HepG2 (cell line): ENCODE measurements around the gene TTLL1. TPM values are rescaled to one million over a fixed set of nuclear protein-coding genes. Genes with fewer than 3 reads are reported as not detected.

Source experiments
- ATAC-seq: fragments of 200-7000 bp; cut with Tn5 transposase; 3 replicates; pipeline ENCODE4 v1.9.1; 2020; ENCODE audit warnings: mild to moderate bottlenecking, moderate library complexity
- BruUV-seq: library from RNA; stranded (reverse); fragments of 400-500 nt; replicated peaks from 2 replicates; lab custom pipeline; 2021; lab: Mats Ljungman, UMichigan
- CTCF ChIA-PET: fragments of 300-600 bp; formaldehyde crosslinking; extraction: SDS; loops from one replicate; lab custom pipeline; 2021; ENCODE audit warnings: low total read pairs, inconsistent platforms, low intra/inter-chr PET ratio; lab: Yijun Ruan, JAX
- POLR2A ChIA-PET: fragments of 350-600 bp; sonication (Branson Sonifier 250); formaldehyde crosslinking; loops from one replicate; lab custom pipeline; 2020; ENCODE audit warnings: antibody characterized with exemption, inconsistent platforms; lab: Yijun Ruan, JAX
- DNase-seq: peaks from one replicate; pipeline ENCODE4 v3.0.0-alpha.2; 2015; ENCODE audit warnings: low spot score
- FAIRE-seq: peaks from 3 replicates; lab custom pipeline; 2011; peaks lifted over from hg19 to GRCh38; lab: Jason Lieb, UNC
- H2AFZ ChIP-seq: one replicate; pipeline ENCODE4 v1.6.1; 2011; ENCODE audit warnings: low read length, inconsistent platforms
- H3K27ac ChIP-seq: fragments of 300-600 bp; 3 replicates; pipeline ENCODE4 v1.8.0; 2011; ENCODE audit warnings: mixed run types, mild to moderate bottlenecking, mixed read lengths, low read length, inconsistent platforms; ENCODE audit not compliant: insufficient read depth; ENCODE audit errors: extremely low read length
- H3K27me3 ChIP-seq, 2 experiments: fragments of 200-600 bp in 1 of 2; 2 replicates in 1 of 2; 3 replicates in 1 of 2; pipeline versions ENCODE4 v1.6.0 to v1.8.0; 2011; ENCODE audit warnings: low read length in 2 of 2, mild to moderate bottlenecking in 2 of 2, moderate library complexity in 2 of 2, inconsistent platforms in 1 of 2; ENCODE audit not compliant: insufficient read depth in 2 of 2, control insufficient read depth in 1 of 2
- H3K36me3 ChIP-seq, 2 experiments: fragments of 200-600 bp in 1 of 2; replicated peaks in 1 of 2; 2 replicates in 1 of 2; 3 replicates in 1 of 2; pipeline versions ENCODE4 v1.5.1 to v1.8.0; 2011; ENCODE audit warnings: low read length in 2 of 2, inconsistent platforms in 1 of 2; ENCODE audit not compliant: insufficient read depth in 2 of 2, control insufficient read depth in 1 of 2
- H3K4me1 ChIP-seq: 2 replicates; pipeline ENCODE4 v1.5.1; 2012; ENCODE audit warnings: low read length, inconsistent platforms; ENCODE audit not compliant: insufficient read depth
- H3K4me2 ChIP-seq: 2 replicates; pipeline ENCODE4 v1.6.0; 2011; ENCODE audit warnings: low read depth, low read length, inconsistent platforms
- H3K4me3 ChIP-seq, 3 experiments: fragments of 200-600 bp in 1 of 3; sonication (generic), shearing (Covaris generic) in 1 of 3; replicated peaks in 1 of 3; 2 replicates each; pipeline ENCODE4 v1.5.1; 2011 to 2016; ENCODE audit warnings: low read length in 3 of 3, inconsistent platforms in 2 of 3, low read depth in 2 of 3, mild to moderate bottlenecking in 2 of 3, control low read depth in 1 of 3, mixed read lengths in 1 of 3; ENCODE audit not compliant: insufficient read depth in 1 of 3
- H3K79me2 ChIP-seq: one replicate; pipeline ENCODE4 v1.6.1; 2011; ENCODE audit warnings: low read length, inconsistent platforms; ENCODE audit not compliant: insufficient read depth
- H3K9ac ChIP-seq: 2 replicates; pipeline ENCODE4 v1.6.0; 2011; ENCODE audit warnings: mild to moderate bottlenecking, low read depth, low read length, inconsistent platforms; ENCODE audit not compliant: insufficient read depth
- H3K9me3 ChIP-seq: 2 replicates; pipeline ENCODE4 v1.5.1; 2012; ENCODE audit warnings: mild to moderate bottlenecking, low read length
- H4K20me1 ChIP-seq: 2 replicates; pipeline ENCODE4 v1.6.0; 2011; ENCODE audit warnings: inconsistent platforms, mild to moderate bottlenecking, low read length, moderate library complexity; ENCODE audit not compliant: insufficient read depth
- CC2D1A ChIP-seq: sonication (generic); formaldehyde crosslinking; IDR thresholded peaks from 2 replicates; pipeline ENCODE4 v1.8.1; 2023; ENCODE audit warnings: mild to moderate bottlenecking, missing genetic modification reagents
- EED ChIP-seq: sonication (generic); formaldehyde crosslinking; IDR thresholded peaks from 2 replicates; pipeline ENCODE4 v1.5.0; 2020; ENCODE audit warnings: mild to moderate bottlenecking, missing genetic modification reagents
- EHMT2 ChIP-seq: fragments of 200-600 bp; sonication (generic); IDR thresholded peaks from 2 replicates; pipeline ENCODE4 v1.7.0; 2017; ENCODE audit warnings: antibody characterized with exemption, low read depth, low read length, borderline replicate concordance
- FOSL2 ChIP-seq: sonication (generic); formaldehyde crosslinking; IDR thresholded peaks from 2 replicates; pipeline ENCODE4 v1.4.0; 2020; ENCODE audit warnings: missing genetic modification reagents
- GABPB1 ChIP-seq: IDR thresholded peaks from 2 replicates; pipeline ENCODE4 v1.6.1; 2016; ENCODE audit warnings: mild to moderate bottlenecking, missing genetic modification reagents, moderate library complexity, missing compliant biosample characterization
- ZBTB33 ChIP-seq: sonication (generic); formaldehyde crosslinking; IDR thresholded peaks from 2 replicates; pipeline ENCODE4 v1.4.0; 2020; ENCODE audit warnings: missing genetic modification reagents
- ZFP36L1 ChIP-seq: sonication (generic); formaldehyde crosslinking; IDR thresholded peaks from 2 replicates; pipeline ENCODE4 v1.8.0; 2022; ENCODE audit warnings: mild to moderate bottlenecking, missing genetic modification reagents, moderate library complexity
- ZNF3 ChIP-seq: IDR thresholded peaks from 2 replicates; pipeline ENCODE4 v1.7.0; 2017; ENCODE audit warnings: inconsistent platforms
- ZNF547 ChIP-seq: sonication (generic); formaldehyde crosslinking; IDR thresholded peaks from 2 replicates; pipeline ENCODE4 v1.5.1; 2020; ENCODE audit warnings: mild to moderate bottlenecking, missing genetic modification reagents
- ZNF574 ChIP-seq: sonication (generic); formaldehyde crosslinking; IDR thresholded peaks from 2 replicates; pipeline ENCODE4 v1.4.0; 2020; ENCODE audit warnings: missing genetic modification reagents
- WGBS: methylation state at CpG from one replicate; pipeline ENCODE4 v1.1.6; 2017; ENCODE audit warnings: low lambda C conversion rate; 5-methylcytosine and 5-hydroxymethylcytosine counted together
- in situ Hi-C: cut with HindIII; loops from 2 replicates; pipeline ENCODE4 v1.10.0; 2017; ENCODE audit warnings: low pct_unique_long_range_greater_than_20kb; ENCODE audit not compliant: extremely low pct_ligation_motif_present
- intact Hi-C: fragments of 100-400 bp; cut with micrococcal nuclease; formaldehyde crosslinking; loops from one replicate; pipeline ENCODE4 v1.10.0; 2022; ENCODE audit not compliant: unreplicated experiment
- polyA plus RNA-seq, 8 experiments: library from polyadenylated mRNA; depleted of rRNA in 3 of 8; stranded (reverse) in 7 of 8; unstranded in 1 of 8; fragments of >200 nt; fragmentation: Illumina TruSeq in 4 of 8; extraction: Trizol in 4 of 8; gene quantifications; 2 replicates each; pipeline versions ENCODE4 v1.2.1 to v1.2.3, GENCODE V29; 2011 to 2016; ENCODE audit warnings: low read depth in 4 of 8, missing spikeins in 1 of 8, mixed read lengths in 1 of 8; ENCODE audit not compliant: insufficient read depth in 1 of 8
- total RNA-seq, 5 experiments: library from RNA; depleted of rRNA; stranded (reverse); fragments of >200 nt; fragmentation: Illumina TruSeq; extraction: Trizol; gene quantifications; 2 replicates each; pipeline ENCODE4 v1.2.3, GENCODE V29; 2016; ENCODE audit warnings: low read depth in 1 of 5
- TF ChIP-seq, protein P1 (sequence below): sonication (generic); formaldehyde crosslinking; IDR thresholded peaks from 2 replicates; pipeline ENCODE4 v1.4.0; 2020; ENCODE audit warnings: missing genetic modification reagents; ENCODE audit errors: not compliant biosample characterization

The TTLL1 gene
- total and polyA plus RNA-seq, 2 of the 13 experiments (the other 11 are each of a cell fraction or from before 2014, with no cell fraction given), result 1.6 to 5.3 TPM

- FAIRE-seq (no peak), ATAC-seq (no peak), DNase-seq (no peak)
- Histone ChIP-seq H3K4me2 (peak overlapping the region; percentile 61; the same call in 1 of the 2 replicates), H4K20me1 (no peaks in the 10 kb centered on the region), H3K27ac (no peak overlapping the region), H3K27me3 (no peaks in the 10 kb centered on the region; a peak in 1 of 5 replicates), H3K4me1 (peaks cover 28% of the 10 kb centered on the region), H3K79me2 (no peaks in the 10 kb centered on the region), H3K4me3 (no peak overlapping the region), H3K9me3 (no peaks in the 10 kb centered on the region), H3K9ac (no peak overlapping the region), H3K36me3 (no peaks in the 10 kb centered on the region), H2AFZ (no peak overlapping the region)
- WGBS, result 54% methylated on average over 5 of the region's 7 CpGs
- in situ Hi-C loops (no loop called here), intact Hi-C loops (no loop called here)
- ChIA-PET CTCF (no interaction called here), POLR2A (interaction anchor here (1.3 kb wide), 1 partner anchor 15 kb away, joined by 4 read pairs; no protein-coding TSS in a partner anchor)
- no peak for TF ChIP-seq ZNF547 (CRISPR knock-in tag)
- peak; percentile 56; the same call in 1 of the 2 replicates for TF ChIP-seq ZNF3 (CRISPR knock-in tag)
- BruUV-seq, result no TSS peak
Measured at GRCh38 chr22:43118953-43119458, 29.8 kb upstream of the TTLL1 start.

DNA sequence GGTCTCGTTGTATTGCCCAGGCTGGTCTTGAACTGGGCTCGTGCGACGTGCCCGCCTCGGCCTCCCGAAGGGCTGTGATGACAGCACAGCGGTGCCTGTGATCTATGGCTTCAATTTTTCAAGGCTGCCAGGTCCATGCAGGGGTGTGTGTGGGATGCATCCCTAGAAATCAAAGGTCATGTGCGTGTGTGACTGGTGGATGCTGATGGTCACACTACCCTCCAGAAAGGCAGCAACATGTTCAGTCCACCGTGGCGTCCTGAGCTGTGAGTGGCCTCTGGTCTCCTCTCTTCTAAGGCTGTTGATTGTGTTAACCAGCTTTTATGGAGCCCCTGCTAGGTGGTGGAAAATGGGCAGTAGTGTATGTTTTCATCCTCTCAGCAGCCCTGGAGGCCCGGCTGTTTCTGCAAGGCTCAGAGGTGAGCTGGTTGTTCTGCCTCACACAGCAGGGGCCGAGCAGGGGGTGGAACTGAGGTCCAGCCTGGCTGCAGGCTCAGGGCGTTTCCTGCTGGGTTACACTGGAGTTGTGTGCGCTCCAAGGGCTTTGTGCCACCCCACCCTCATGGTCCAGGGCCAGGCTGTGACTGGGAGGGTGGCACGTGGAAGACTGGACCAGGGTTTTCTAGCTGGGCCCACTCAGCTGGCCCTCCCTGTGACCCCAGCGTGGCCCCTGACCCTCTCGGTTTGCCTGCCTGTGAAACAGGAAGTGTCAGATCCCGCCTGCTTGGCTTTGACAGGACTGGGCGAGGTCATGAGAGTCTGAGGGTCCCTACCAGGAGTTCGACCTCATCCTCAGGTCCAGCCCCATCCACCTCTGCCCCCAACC is 29.0 kb upstream of the TTLL1 start:
- peak overlapping the region; percentile 61 for H3K4me2 ChIP-seq
- in situ Hi-C loops (no loop called here), intact Hi-C loops (no loop called here)
- 30% methylated on average over 13 of the region's 21 CpGs for WGBS
- H3K4me3 ChIP-seq, result peak overlapping the region in 1 of 3 experiments; percentile 49; a peak in 1 of 6 replicates
- POLR2A ChIA-PET, result interaction anchor here (1.3 kb wide), 1 partner anchor 14 kb away, joined by 4 read pairs; no protein-coding TSS in a partner anchor
- no peak overlapping the region for H2AFZ ChIP-seq
- H3K4me1 ChIP-seq, result peaks cover 36% of the 10 kb centered on the region
- no peaks in the 10 kb centered on the region for H3K36me3 ChIP-seq
- H3K79me2 ChIP-seq, result no peaks in the 10 kb centered on the region
- no peak overlapping the region for H3K9ac ChIP-seq
- DNase-seq (peak; percentile 25), ATAC-seq (peak; percentile 64), FAIRE-seq (no peak)
- H3K27ac ChIP-seq, result no peak overlapping the region
- CTCF ChIA-PET, result no interaction called here
- BruUV-seq, result no TSS peak
- no peaks in the 10 kb centered on the region for H3K9me3 ChIP-seq
- no peaks in the 10 kb centered on the region; a peak in 2 of 5 replicates for H3K27me3 ChIP-seq
- no peaks in the 10 kb centered on the region for H4K20me1 ChIP-seq
- no peak for TF ChIP-seq ZNF574 (CRISPR knock-in tag)
- no peak for TF ChIP-seq ZFP36L1
- TF ChIP-seq EED (CRISPR knock-in tag), result no peak
- TF ChIP-seq FOSL2 (CRISPR knock-in tag), result no peak
- TF ChIP-seq GABPB1, result peak; percentile 39; the same call in 1 of the 2 replicates
- TF ChIP-seq, protein P1, sequence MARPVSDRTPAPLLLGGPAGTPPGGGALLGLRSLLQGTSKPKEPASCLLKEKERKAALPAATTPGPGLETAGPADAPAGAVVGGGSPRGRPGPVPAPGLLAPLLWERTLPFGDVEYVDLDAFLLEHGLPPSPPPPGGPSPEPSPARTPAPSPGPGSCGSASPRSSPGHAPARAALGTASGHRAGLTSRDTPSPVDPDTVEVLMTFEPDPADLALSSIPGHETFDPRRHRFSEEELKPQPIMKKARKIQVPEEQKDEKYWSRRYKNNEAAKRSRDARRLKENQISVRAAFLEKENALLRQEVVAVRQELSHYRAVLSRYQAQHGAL (CRISPR knock-in tag), result no peak
- TF ChIP-seq ZBTB33 (CRISPR knock-in tag), result no peak
- no peak for TF ChIP-seq CC2D1A (CRISPR knock-in tag)
- TF ChIP-seq EHMT2, result no peak
